ENCODE measurements around the gene SCN1A. TPM values are rescaled to one million over a fixed set of nuclear protein-coding genes. Genes with fewer than 3 reads are reported as not detected.

Gene SCN1A
- total and polyA plus RNA-seq, 2 of the 13 experiments (the other 11 are each of a cell fraction or from before 2014, with no cell fraction given) = 19.9 to 39.4 TPM

- Histone ChIP-seq H4K20me1 (ENCODE audit: insufficient read depth, low read length) (no peaks in the 10 kb centered on the region), H3K9ac (ENCODE audit: insufficient read depth, low read depth, low read length) (no peak overlapping the region), H3K36me3 (replicated peaks in 1 of 2; ENCODE audit: control insufficient read depth in 1 of 2, insufficient read depth in 2 of 2, low read length in 2 of 2) (peaks cover 0 to 3% of the 10 kb centered on the region in 2 experiments; a peak in 1 of 5 replicates), H3K4me2 (ENCODE audit: low read depth, low read length) (no peak overlapping the region), H3K9me3 (ENCODE audit: low read length) (no peaks in the 10 kb centered on the region), H3K4me3 (replicated peaks in 1 of 3; ENCODE audit: insufficient read depth in 1 of 3, low read depth in 2 of 3, low read length in 3 of 3) (no peak overlapping the region), H2AFZ (ENCODE audit: low read length) (no peak overlapping the region), H3K27me3 (ENCODE audit: control insufficient read depth in 1 of 2, insufficient read depth in 2 of 2, low read length in 2 of 2) (no peaks in the 10 kb centered on the region), H3K27ac (ENCODE audit: extremely low read length, insufficient read depth, low read length) (no peak overlapping the region), H3K79me2 (ENCODE audit: insufficient read depth, low read length) (no peaks in the 10 kb centered on the region), H3K4me1 (ENCODE audit: insufficient read depth, low read length) (no peaks in the 10 kb centered on the region)
- FAIRE-seq (no peak), ATAC-seq (no peak), DNase-seq (ENCODE audit: low spot score) (no peak)
- intact Hi-C loops (cut with micrococcal nuclease; ENCODE audit: unreplicated experiment) = no loop called here
- no TSS peak for BruUV-seq (replicated peaks)
- no peak for TF ChIP-seq CHD4 (IDR thresholded peaks at IDR 0.05; ENCODE audit: borderline replicate concordance, low read length)
- ChIA-PET POLR2A (no interaction called here), CTCF (ENCODE audit: low intra/inter-chr PET ratio, low total read pairs) (no interaction called here)
- in situ Hi-C loops (cut with HindIII; ENCODE audit: extremely low pct_ligation_motif_present, low pct_unique_long_range_greater_than_20kb) = no loop called here
- 91% methylated on average over 1 of the region's 1 CpG for WGBS (ENCODE audit: low lambda C conversion rate)
Measured at GRCh38 chr2:166068981-166069380, 58.8 kb downstream of the SCN1A start.

GRCh38 chr2:166067229-166067628, 60.6 kb downstream of the SCN1A start:
- Histone ChIP-seq H3K4me1 (ENCODE audit: insufficient read depth, low read length) (peaks cover 9% of the 10 kb centered on the region; the same call in 1 of the 2 replicates), H3K4me2 (ENCODE audit: low read depth, low read length) (no peak overlapping the region), H2AFZ (ENCODE audit: low read length) (no peak overlapping the region), H3K79me2 (ENCODE audit: insufficient read depth, low read length) (no peaks in the 10 kb centered on the region), H3K36me3 (replicated peaks in 1 of 2; ENCODE audit: control insufficient read depth in 1 of 2, insufficient read depth in 2 of 2, low read length in 2 of 2) (peaks cover 0 to 3% of the 10 kb centered on the region in 2 experiments; a peak in 1 of 5 replicates), H3K27ac (ENCODE audit: extremely low read length, insufficient read depth, low read length) (no peak overlapping the region), H3K4me3 (replicated peaks in 1 of 3; ENCODE audit: insufficient read depth in 1 of 3, low read depth in 2 of 3, low read length in 3 of 3) (no peak overlapping the region), H3K27me3 (ENCODE audit: control insufficient read depth in 1 of 2, insufficient read depth in 2 of 2, low read length in 2 of 2) (no peaks in the 10 kb centered on the region), H3K9me3 (ENCODE audit: low read length) (no peaks in the 10 kb centered on the region), H3K9ac (ENCODE audit: insufficient read depth, low read depth, low read length) (no peak overlapping the region), H4K20me1 (ENCODE audit: insufficient read depth, low read length) (no peaks in the 10 kb centered on the region)
- intact Hi-C loops (cut with micrococcal nuclease; ENCODE audit: unreplicated experiment) (no loop called here), in situ Hi-C loops (cut with HindIII; ENCODE audit: extremely low pct_ligation_motif_present, low pct_unique_long_range_greater_than_20kb) (no loop called here)
- FAIRE-seq = no peak
- BruUV-seq (replicated peaks) = no TSS peak
- ChIA-PET POLR2A (no interaction called here), CTCF (ENCODE audit: low intra/inter-chr PET ratio, low total read pairs) (no interaction called here)
- no peak for DNase-seq (ENCODE audit: low spot score)
- TF ChIP-seq SRSF9 (IDR thresholded peaks at IDR 0.05; ENCODE audit: borderline replicate concordance, insufficient read depth, low read depth, low read length, poor library complexity, severe bottlenecking) (no peak), ZNF577 (CRISPR knock-in tag; IDR thresholded peaks at IDR 0.05; ENCODE audit: borderline replicate concordance, low read depth) (no peak), THAP7 (CRISPR knock-in tag; IDR thresholded peaks at IDR 0.05) (no peak), STAG1 (CRISPR knock-in tag; IDR thresholded peaks at IDR 0.05) (no peak), ZKSCAN8 (CRISPR knock-in tag; IDR thresholded peaks at IDR 0.05; ENCODE audit: borderline replicate concordance) (no peak)
- TF ChIP-seq, protein P1, sequence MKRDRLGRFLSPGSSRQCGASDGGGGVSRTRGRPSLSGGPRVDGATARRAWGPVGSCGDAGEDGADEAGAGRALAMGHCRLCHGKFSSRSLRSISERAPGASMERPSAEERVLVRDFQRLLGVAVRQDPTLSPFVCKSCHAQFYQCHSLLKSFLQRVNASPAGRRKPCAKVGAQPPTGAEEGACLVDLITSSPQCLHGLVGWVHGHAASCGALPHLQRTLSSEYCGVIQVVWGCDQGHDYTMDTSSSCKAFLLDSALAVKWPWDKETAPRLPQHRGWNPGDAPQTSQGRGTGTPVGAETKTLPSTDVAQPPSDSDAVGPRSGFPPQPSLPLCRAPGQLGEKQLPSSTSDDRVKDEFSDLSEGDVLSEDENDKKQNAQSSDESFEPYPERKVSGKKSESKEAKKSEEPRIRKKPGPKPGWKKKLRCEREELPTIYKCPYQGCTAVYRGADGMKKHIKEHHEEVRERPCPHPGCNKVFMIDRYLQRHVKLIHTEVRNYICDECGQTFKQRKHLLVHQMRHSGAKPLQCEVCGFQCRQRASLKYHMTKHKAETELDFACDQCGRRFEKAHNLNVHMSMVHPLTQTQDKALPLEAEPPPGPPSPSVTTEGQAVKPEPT (CRISPR knock-in tag; IDR thresholded peaks at IDR 0.05; ENCODE audit: low read depth) = no peak
- ATAC-seq = no peak
- WGBS (ENCODE audit: low lambda C conversion rate) = 93% methylated on average over 2 of the region's 2 CpGs
